Type B pancreatic cell (in vitro differentiated cells): ENCODE results near the gene SYT17. TPM values are rescaled to one million over a fixed set of nuclear protein-coding genes. Genes with fewer than 3 reads are reported as not detected.
A peak's percentile ranks its signal among the peaks of the same experiment; 100 is the strongest.

Experiments
- DNase-seq: peaks from one replicate; pipeline ENCODE4 v3.0.0; 2021; ENCODE audit warnings: mixed read lengths; ENCODE audit not compliant: unreplicated experiment; ENCODE audit errors: extremely low spot score
- H3K27ac Mint-ChIP-seq: 2 replicates; pipeline ENCODE4 v1.8.0; 2021; ENCODE audit warnings: mild to moderate bottlenecking, mixed read lengths
- H3K27me3 Mint-ChIP-seq: 2 replicates; pipeline ENCODE4 v1.8.0; 2021; ENCODE audit warnings: mixed read lengths
- H3K36me3 Mint-ChIP-seq: 2 replicates; pipeline ENCODE4 v1.8.0; 2021; ENCODE audit warnings: mixed read lengths
- H3K4me1 Mint-ChIP-seq: one replicate; pipeline ENCODE4 v1.8.0; 2021; ENCODE audit warnings: mixed read lengths; ENCODE audit not compliant: unreplicated experiment
- H3K4me3 Mint-ChIP-seq: 2 replicates; pipeline ENCODE4 v1.8.0; 2021; ENCODE audit warnings: mild to moderate bottlenecking, mixed read lengths
- H3K9me3 Mint-ChIP-seq: 2 replicates; pipeline ENCODE4 v1.8.0; 2021; ENCODE audit warnings: mixed read lengths
- CTCF ChIP-seq: fragments of 200-600 bp; sonication (generic); conservative IDR thresholded peaks from 2 replicates; pipeline ENCODE4 v1.5.0; 2021; ENCODE audit warnings: antibody characterized with exemption, mild to moderate bottlenecking
- total RNA-seq: library from RNA; stranded (reverse); gene quantifications from 2 replicates; pipeline ENCODE4 v1.2.1, GENCODE V29; 2021; ENCODE audit warnings: low replicate concordance

The SYT17 gene
- total RNA-seq, 1 donor from 2014 or later: 10.7 TPM

GRCh38 chr16:19212059-19212458, 44.0 kb downstream of the SYT17 start:
- Mint-ChIP-seq H3K27ac (no peak overlapping the region), H3K4me1 (peaks cover 4% of the 10 kb centered on the region), H3K36me3 (peaks cover 14% of the 10 kb centered on the region), H3K27me3 (no peaks in the 10 kb centered on the region), H3K9me3 (peaks cover 6% of the 10 kb centered on the region), H3K4me3 (no peak overlapping the region)
- TF ChIP-seq CTCF: no peak
- DNase-seq: no peak

- peaks cover 9% of the 10 kb centered on the region for H3K4me1 Mint-ChIP-seq
- peak; percentile 28 for TF ChIP-seq CTCF
- H3K27ac Mint-ChIP-seq: no peak overlapping the region
- H3K27me3 Mint-ChIP-seq: no peaks in the 10 kb centered on the region
- peaks cover 11% of the 10 kb centered on the region for H3K9me3 Mint-ChIP-seq
- no peak for DNase-seq
- H3K36me3 Mint-ChIP-seq: peaks cover 19% of the 10 kb centered on the region
- H3K4me3 Mint-ChIP-seq: no peak overlapping the region
These were observed 45.8 kb downstream of the SYT17 start for GRCh38 chr16:19213885-19214284.

GRCh38 chr16:19215705-19216104, 47.7 kb downstream of the SYT17 start:
- H3K27me3 Mint-ChIP-seq: no peaks in the 10 kb centered on the region
- no peak overlapping the region for H3K27ac Mint-ChIP-seq
- H3K4me1 Mint-ChIP-seq: peaks cover 10% of the 10 kb centered on the region
- peaks cover 8% of the 10 kb centered on the region for H3K9me3 Mint-ChIP-seq
- peaks cover 19% of the 10 kb centered on the region for H3K36me3 Mint-ChIP-seq
- no peak overlapping the region for H3K4me3 Mint-ChIP-seq
- no peak for DNase-seq
- no peak for TF ChIP-seq CTCF

- no peak overlapping the region for H3K27ac Mint-ChIP-seq
These were observed 50.5 kb downstream of the SYT17 start for GRCh38 chr16:19218581-19218980.

GRCh38 chr16:19219836-19220235, 51.8 kb downstream of the SYT17 start:
- no peak for TF ChIP-seq CTCF
- Mint-ChIP-seq H3K9me3 (peaks cover 7% of the 10 kb centered on the region), H3K4me3 (no peak overlapping the region), H3K36me3 (peaks cover 22% of the 10 kb centered on the region), H3K4me1 (peaks cover 9% of the 10 kb centered on the region), H3K27me3 (no peaks in the 10 kb centered on the region), H3K27ac (peak overlapping the region; percentile 16)
- DNase-seq: no peak

More at GRCh38 chr16:19218581-19218980, 50.5 kb downstream of the SYT17 start:
- no peak for DNase-seq
- Mint-ChIP-seq H3K27me3 (no peaks in the 10 kb centered on the region), H3K9me3 (peaks cover 7% of the 10 kb centered on the region), H3K4me1 (peaks cover 9% of the 10 kb centered on the region), H3K36me3 (peaks cover 15% of the 10 kb centered on the region), H3K4me3 (no peak overlapping the region)
- TF ChIP-seq CTCF: no peak
